ENCODE measurements around the gene DNMT3B.
"Not testable (repeated sequence)": the region's sequence is repeated elsewhere in the genome, so short reads cannot be mapped to it uniquely, and the experiment has no call there.

DNMT3B gene

DNA sequence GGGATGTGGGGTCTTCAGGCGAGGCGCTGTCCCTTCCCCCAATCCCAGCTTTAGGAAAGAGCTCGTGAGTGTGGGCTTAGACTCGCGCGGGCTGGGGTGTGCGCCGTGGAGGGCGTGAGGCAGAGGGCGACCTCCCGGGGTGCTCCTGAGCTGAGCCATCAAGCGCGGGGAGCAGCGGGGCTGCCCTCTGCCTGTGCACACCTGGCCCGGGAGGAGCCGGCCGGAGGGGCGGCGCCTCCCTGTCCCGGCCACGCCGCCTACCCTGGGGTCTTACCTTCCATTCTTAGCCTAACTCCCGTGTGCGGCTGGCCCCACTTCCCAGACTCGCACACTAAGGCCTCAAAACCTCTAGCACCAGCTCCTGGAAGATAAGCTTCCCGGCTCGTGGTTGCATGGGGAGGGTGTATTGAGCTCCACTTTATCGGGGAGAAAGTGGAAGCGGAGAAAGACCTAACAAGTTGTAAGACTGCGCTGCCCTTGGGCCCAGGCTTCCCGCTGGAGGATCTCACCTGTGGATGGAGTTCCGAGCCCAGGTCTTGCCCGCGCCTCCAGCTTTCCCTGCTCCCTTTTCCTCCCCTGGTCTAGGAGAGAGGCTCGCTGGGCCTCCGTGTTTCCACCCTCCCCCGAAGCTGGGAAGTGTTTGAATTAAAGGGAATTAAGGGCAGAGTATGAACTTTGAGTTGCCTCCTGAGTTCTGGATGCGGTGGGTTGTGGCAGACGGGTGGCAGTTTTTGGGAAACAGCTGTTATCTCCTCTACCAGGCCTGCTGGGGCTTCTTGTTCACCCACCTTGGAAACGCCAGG lies 1.2 kb downstream of the DNMT3B start:
- no peak for DNase-seq

- no peak for DNase-seq
Measured at GRCh38 chr20:32764005-32764960, 2.1 kb downstream of the DNMT3B start.

GRCh38 chr20:32765230-32765875 lies 3.2 kb downstream of the DNMT3B start:
- not testable (repeated sequence) for DNase-seq

DNA sequence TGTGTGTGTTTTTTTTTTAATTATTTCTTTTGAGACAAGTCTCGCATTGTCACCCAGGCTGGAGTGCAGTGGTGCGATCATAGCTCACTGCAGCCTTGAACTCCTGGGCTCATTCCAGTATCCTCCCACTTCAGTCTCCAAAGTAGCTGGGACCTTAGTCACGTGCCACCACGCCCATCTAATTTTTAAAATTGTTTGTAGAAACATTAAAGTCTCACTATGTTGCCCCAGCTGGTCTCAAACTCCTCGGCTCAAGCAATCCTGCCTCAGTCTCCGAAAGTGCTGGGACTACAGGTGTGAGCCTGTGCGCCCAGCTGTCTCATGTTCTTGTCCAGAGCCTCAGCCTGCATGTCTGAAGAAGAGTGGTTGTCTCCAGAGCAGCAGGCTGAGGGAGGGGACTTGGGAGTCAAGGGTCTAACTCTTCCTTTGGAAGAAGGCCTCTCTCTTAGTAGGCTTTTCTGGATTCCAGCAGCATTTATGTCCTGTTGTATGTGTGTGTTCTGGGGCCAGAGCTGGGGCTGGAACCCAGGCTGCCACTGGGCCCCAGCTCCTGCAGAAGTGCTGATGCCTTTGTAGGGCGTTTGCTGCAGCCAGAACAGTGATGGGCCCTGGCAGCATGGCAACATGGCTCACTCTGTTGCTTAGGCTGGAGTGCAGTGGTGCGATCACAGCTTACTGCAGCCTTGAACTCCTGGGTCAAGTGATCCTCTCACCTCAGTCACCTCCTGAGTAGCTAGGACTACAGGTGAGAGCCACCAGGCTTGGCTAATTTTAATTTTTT lies 5.4 kb downstream of the DNMT3B start:
- DNase-seq: no peak

- DNase-seq: no peak
Measured at GRCh38 chr20:32772046-32772445, 9.9 kb downstream of the DNMT3B start.

DNA sequence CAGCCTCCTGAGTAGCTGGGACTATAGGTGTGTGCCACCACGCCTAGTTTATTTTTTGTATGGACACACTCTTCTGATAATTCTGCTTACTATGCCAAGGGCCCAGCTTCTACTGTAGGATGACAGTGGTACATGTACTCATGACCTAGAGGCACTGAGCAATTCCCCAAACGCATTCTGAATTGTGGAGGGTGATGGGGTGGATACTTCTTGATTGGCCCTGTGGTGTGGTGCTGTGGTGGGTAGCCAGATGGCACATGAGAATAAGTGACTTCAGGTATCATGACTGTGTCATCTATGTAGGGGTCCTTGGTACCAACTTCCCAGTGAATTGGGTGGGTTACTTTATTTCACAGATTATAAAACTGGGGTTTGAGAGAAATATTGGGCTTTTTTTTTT lies 11.0 kb downstream of the DNMT3B start:
- DNase-seq: no peak

- DNase-seq: no peak
Measured at GRCh38 chr20:32773855-32774254, 11.7 kb downstream of the DNMT3B start.

- DNase-seq: no peak
Measured at GRCh38 chr20:32775336-32775991, 13.3 kb downstream of the DNMT3B start.

GRCh38 chr20:32777177-32777956 lies 15.2 kb downstream of the DNMT3B start:
- no peak for DNase-seq

DNA sequence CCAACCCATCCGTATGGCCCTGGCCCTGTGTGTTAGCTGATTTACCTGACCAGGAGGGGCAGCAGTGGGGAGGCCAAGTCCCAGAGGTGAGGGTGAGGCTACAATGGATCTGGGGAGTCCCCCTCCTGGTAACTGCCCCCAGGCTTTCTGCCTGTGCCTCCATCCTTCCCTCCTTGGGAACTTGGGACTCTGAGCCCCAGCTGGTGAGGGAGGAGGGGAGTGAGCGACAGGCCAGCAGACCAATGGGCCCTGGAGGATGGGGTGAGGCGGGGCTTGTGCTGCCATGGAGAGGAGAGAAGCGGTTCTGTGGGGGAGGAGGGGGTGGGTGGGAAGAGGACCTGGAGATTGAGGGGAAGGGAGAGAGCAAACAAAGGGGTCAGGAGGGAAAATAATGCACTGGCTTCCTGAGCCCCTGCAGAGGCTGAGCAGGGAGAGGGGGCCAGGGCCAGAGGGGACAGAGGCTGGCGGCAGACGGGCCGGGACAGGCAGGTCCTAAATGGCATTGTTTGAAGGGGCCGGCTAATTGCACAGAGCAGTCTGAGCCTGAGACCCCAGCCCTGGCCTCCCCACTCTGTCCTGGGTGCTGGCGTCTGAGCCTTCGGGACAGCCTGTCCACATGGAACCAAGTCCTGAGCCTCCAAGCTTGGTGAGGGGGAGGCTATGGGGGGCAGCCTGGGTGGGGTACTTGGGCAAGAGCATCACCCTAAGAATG lies 17.5 kb downstream of the DNMT3B start:
- peak; percentile 60 for DNase-seq

GRCh38 chr20:32780278-32780677 lies 18.1 kb downstream of the DNMT3B start:
- DNase-seq: no peak

- DNase-seq: no peak
Measured at GRCh38 chr20:32780749-32781655, 18.8 kb downstream of the DNMT3B start.

DNA sequence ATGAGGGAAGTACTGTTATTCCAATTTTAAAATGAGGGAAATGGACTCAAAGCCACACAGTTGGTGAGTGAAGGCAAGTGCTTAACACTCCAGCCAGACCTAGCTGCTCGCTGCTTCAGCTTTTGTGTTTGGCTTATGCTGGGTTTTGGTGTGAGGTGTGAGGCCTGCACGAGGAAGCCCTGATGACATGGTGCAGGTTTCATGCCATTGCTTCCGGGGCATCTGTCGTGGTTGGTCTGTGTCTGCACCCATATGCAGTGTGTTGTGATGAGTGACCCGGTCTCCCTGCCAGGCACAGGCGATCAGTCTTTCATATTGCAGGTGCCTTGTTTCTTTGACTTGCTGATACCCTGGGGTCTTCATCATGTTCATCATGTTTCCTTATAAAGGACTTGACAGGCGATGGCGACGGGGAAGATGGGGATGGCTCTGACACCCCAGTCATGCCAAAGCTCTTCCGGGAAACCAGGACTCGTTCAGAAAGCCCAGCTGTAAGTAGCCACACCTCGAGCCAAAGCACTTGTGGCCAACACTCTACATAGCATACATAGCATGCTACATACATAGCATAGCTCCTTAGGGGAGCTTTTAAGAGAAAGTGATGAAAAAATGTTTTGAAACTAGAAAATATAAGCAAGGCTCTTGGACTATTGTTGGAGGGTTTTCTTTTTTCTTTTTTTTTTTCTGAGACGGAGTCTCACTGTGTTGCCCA lies 22.3 kb downstream of the DNMT3B start:
- DNase-seq: no peak

DNA sequence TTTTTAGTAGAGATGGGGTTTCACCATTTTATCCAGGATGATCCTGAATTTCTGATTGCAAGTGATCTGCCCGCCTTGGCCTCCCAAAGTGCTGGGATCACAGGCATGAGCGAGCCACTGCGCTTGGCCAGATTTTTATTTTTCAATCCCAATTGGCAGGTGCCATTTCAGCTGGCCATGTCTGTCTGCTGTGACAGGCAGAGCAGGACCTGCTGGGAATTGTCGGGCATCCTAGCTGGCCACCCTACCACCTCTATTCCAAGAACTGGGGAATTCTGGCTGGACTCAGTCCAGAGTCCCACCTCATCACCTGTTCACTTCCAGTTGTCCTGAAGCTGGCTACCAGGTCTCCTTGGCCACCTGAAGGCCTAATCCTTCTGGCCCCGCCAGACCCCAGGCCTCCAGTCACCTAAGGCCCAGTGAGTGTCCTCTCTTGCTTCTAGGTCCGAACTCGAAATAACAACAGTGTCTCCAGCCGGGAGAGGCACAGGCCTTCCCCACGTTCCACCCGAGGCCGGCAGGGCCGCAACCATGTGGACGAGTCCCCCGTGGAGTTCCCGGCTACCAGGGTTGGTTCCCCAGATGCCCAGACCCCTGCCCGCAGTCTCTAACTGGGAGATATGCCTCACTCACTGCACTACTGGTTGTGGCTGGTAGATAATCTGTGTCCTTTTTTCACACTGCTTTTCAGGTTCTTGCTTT lies 24.0 kb downstream of the DNMT3B start:
- no peak for DNase-seq

- no peak for DNase-seq
Measured at GRCh38 chr20:32787168-32787567, 25.0 kb downstream of the DNMT3B start.

DNA sequence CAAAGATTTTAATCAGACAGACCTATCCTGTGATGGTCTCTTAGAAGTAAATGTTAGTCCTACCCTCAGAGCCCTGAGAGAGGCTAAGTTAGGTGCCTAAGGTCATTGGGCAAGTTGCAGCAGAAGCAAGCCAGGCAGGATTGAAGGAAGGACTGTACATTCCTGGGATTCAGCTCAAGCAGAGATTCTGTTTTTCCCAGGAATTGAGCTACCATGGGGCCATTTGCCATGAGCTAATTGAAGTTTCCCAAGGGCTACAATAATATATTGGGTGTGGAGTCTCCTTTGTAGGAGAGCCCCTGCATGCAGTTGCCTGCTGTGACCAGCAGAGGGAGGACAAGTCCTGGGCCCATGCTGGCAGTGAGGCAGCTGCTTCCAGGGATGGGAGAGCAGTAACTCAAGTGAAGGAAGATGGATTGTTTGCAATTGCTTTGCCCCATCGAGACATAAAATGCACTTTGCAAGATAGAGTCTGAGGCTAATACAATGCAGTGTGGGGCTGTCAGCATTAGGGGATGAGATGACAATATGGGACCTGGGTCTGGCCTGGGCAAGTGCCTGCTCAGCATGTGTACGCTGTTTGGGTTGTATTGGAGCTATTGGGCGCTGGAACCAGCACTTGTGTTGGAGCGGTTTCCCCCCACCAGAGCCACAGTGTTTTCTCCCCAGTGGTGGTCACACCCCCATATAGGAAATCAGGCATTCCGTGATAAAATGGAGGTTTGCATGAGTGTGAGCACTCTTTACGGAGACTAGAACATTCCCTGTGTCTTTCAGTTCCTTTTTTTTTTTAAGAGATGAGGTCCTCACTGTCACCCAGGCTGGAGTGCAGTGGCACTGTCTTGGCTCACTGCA lies 27.9 kb downstream of the DNMT3B start:
- DNase-seq: peak; percentile 84

- DNase-seq: no peak
Measured at GRCh38 chr20:32790751-32791057, 28.5 kb downstream of the DNMT3B start.
